ENCODE results near the gene TTBK1. TPM values are rescaled to one million over a fixed set of nuclear protein-coding genes. Genes with fewer than 3 reads are reported as not detected.

The TTBK1 gene
- total RNA-seq, 1 experiment from 2014 or later = 0.68 TPM

DNA sequence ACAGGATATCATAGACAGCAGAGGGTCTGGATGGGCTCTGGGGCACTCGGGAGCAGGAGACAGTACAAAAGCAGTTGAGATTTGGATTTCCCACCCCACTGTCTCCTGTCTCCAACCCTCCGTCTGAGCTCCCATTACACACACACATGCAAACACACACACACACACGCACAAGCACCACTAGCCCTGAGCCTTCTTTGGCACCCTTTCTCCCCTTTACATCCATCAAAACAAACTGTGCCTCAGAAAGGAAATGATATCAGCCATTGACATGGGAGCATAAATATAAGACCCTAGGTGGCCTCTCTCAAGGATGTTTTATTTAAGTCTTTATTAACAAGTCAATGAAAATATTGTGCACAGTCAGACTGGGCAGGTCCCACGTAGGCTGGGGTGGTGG, 17.5 kb downstream of the TTBK1 start:
- Mint-ChIP-seq H3K27me3 (ENCODE audit: low read depth) (no peaks in the 10 kb centered on the region; the same call in 1 of the 2 replicates), H3K27ac (no peak overlapping the region), H3K36me3 (no peaks in the 10 kb centered on the region), H3K4me1 (peaks cover 17% of the 10 kb centered on the region), H3K9me3 (no peaks in the 10 kb centered on the region), H3K4me3 (no peak overlapping the region)
- no peak for ATAC-seq
- DNase-seq (ENCODE audit: low spot score) = no peak
- TF ChIP-seq NR1H2 (CRISPR knock-in tag; IDR thresholded peaks at IDR 0.05) = no peak
- TF ChIP-seq ZNF138 (CRISPR knock-in tag; conservative IDR thresholded peaks at IDR 0.05) = no peak
- no peak for TF ChIP-seq FOXP1 (CRISPR knock-in tag; IDR thresholded peaks at IDR 0.05; ENCODE audit: borderline replicate concordance)
- TF ChIP-seq ZNF423 (CRISPR knock-in tag; IDR thresholded peaks at IDR 0.05) = no peak
- no peak for TF ChIP-seq FOXJ3 (CRISPR knock-in tag; IDR thresholded peaks at IDR 0.05; ENCODE audit: borderline replicate concordance)
- POLR2A ChIA-PET = no interaction called here
- CTCF ChIA-PET = interaction anchor here (3.3 kb wide), 1 partner anchor 95 kb away, joined by 19 read pairs; no protein-coding TSS in a partner anchor

- Mint-ChIP-seq H3K4me1 (peaks cover 17% of the 10 kb centered on the region), H3K27me3 (ENCODE audit: low read depth) (no peaks in the 10 kb centered on the region; the same call in 1 of the 2 replicates), H3K36me3 (no peaks in the 10 kb centered on the region), H3K9me3 (no peaks in the 10 kb centered on the region), H3K4me3 (no peak overlapping the region), H3K27ac (no peak overlapping the region)
- ATAC-seq (no peak), DNase-seq (ENCODE audit: low spot score) (no peak)
- ChIA-PET CTCF (interaction anchor here (0.6 to 4.8 kb wide), 3 partner anchors 26 to 181 kb away, joined by 4 to 27 read pairs (median 19); no protein-coding TSS in a partner anchor), POLR2A (no interaction called here)
- TF ChIP-seq IRF2 (CRISPR knock-in tag; IDR thresholded peaks at IDR 0.05; ENCODE audit: borderline replicate concordance, low read depth) (no peak), ZNF138 (CRISPR knock-in tag; conservative IDR thresholded peaks at IDR 0.05) (no peak), MXD4 (CRISPR knock-in tag; IDR thresholded peaks at IDR 0.05; ENCODE audit: borderline replicate concordance) (no peak), JAZF1 (CRISPR knock-in tag; IDR thresholded peaks at IDR 0.05) (no peak), HMGXB4 (CRISPR knock-in tag; IDR thresholded peaks at IDR 0.05) (no peak), KAT7 (CRISPR knock-in tag; IDR thresholded peaks at IDR 0.05; ENCODE audit: borderline replicate concordance) (no peak), ZNF219 (CRISPR knock-in tag; IDR thresholded peaks at IDR 0.05; ENCODE audit: borderline replicate concordance) (no peak), ZNF423 (CRISPR knock-in tag; IDR thresholded peaks at IDR 0.05) (no peak), NR3C1 (CRISPR knock-in tag; conservative IDR thresholded peaks at IDR 0.05; ENCODE audit: low read depth) (no peak)
- TF ChIP-seq, protein P1, sequence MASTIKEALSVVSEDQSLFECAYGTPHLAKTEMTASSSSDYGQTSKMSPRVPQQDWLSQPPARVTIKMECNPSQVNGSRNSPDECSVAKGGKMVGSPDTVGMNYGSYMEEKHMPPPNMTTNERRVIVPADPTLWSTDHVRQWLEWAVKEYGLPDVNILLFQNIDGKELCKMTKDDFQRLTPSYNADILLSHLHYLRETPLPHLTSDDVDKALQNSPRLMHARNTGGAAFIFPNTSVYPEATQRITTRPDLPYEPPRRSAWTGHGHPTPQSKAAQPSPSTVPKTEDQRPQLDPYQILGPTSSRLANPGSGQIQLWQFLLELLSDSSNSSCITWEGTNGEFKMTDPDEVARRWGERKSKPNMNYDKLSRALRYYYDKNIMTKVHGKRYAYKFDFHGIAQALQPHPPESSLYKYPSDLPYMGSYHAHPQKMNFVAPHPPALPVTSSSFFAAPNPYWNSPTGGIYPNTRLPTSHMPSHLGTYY (CRISPR knock-in tag; IDR thresholded peaks at IDR 0.05) = no peak
- TF ChIP-seq, protein P2, sequence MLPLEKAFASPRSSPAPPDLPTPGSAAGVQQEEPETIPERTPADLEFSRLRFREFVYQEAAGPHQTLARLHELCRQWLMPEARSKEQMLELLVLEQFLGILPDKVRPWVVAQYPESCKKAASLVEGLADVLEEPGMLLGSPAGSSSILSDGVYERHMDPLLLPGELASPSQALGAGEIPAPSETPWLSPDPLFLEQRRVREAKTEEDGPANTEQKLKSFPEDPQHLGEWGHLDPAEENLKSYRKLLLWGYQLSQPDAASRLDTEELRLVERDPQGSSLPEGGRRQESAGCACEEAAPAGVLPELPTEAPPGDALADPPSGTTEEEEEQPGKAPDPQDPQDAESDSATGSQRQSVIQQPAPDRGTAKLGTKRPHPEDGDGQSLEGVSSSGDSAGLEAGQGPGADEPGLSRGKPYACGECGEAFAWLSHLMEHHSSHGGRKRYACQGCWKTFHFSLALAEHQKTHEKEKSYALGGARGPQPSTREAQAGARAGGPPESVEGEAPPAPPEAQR (CRISPR knock-in tag; IDR thresholded peaks at IDR 0.05) = no peak
- TF ChIP-seq, protein P3, sequence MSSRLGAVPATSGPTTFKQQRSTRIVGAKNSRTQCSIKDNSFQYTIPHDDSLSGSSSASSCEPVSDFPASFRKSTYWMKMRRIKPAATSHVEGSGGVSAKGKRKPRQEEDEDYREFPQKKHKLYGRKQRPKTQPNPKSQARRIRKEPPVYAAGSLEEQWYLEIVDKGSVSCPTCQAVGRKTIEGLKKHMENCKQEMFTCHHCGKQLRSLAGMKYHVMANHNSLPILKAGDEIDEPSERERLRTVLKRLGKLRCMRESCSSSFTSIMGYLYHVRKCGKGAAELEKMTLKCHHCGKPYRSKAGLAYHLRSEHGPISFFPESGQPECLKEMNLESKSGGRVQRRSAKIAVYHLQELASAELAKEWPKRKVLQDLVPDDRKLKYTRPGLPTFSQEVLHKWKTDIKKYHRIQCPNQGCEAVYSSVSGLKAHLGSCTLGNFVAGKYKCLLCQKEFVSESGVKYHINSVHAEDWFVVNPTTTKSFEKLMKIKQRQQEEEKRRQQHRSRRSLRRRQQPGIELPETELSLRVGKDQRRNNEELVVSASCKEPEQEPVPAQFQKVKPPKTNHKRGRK (CRISPR knock-in tag; IDR thresholded peaks at IDR 0.05; ENCODE audit: borderline replicate concordance) = no peak
Observed at GRCh38 chr6:43261198-43261597, 17.9 kb downstream of the TTBK1 start.

Data from WTC11 (cell line).